Measurements from ENCODE around the gene SCRT2. TPM values are rescaled to one million over a fixed set of nuclear protein-coding genes. Genes with fewer than 3 reads are reported as not detected.

SCRT2 gene
- total and polyA plus RNA-seq, 2 of the 4 experiments (the other 2 are of a cell fraction), result not detected

- Histone ChIP-seq H3K23ac (ENCODE audit: low read depth, low read length) (no peak overlapping the region), H3K27me3 (ENCODE audit: control insufficient read depth, insufficient read depth, low read length) (peaks cover 2% of the 10 kb centered on the region; the same call in 1 of the 2 replicates), H3K9me1 (ENCODE audit: insufficient read depth, low read length) (no peaks in the 10 kb centered on the region), H2AK5ac (ENCODE audit: low read depth, low read length) (no peak overlapping the region), H2BK120ac (ENCODE audit: low read depth, low read length) (no peak overlapping the region), H2BK5ac (ENCODE audit: low read depth, low read length, poor library complexity, severe bottlenecking) (no peak overlapping the region), H4K5ac (ENCODE audit: low read depth, low read length) (no peak overlapping the region), H3K56ac (ENCODE audit: extremely low read depth, insufficient read depth, low read length) (no peak overlapping the region), H3K9me3 (ENCODE audit: control insufficient read depth, insufficient read depth, low read length) (no peaks in the 10 kb centered on the region), H4K91ac (ENCODE audit: insufficient read depth, low read depth, low read length) (no peak overlapping the region), H2AFZ (replicated peaks; ENCODE audit: low read length, poor library complexity) (no peak overlapping the region), H4K20me1 (ENCODE audit: insufficient read depth, low read length) (peaks cover 29% of the 10 kb centered on the region), H2BK15ac (ENCODE audit: low read depth, low read length) (no peak overlapping the region), H3K18ac (ENCODE audit: low read depth, low read length) (no peak overlapping the region), H3K36me3 (ENCODE audit: control insufficient read depth, insufficient read depth, low read length) (peaks cover 24% of the 10 kb centered on the region), H3K9ac (ENCODE audit: low read depth, low read length) (no peak overlapping the region), H4K8ac (ENCODE audit: low read depth in 2 of 2, low read length in 2 of 2) (no peak overlapping the region), H3K4ac (ENCODE audit: low read depth, low read length) (no peak overlapping the region), H3K4me1 (ENCODE audit: control insufficient read depth, insufficient read depth, low read length) (no peaks in the 10 kb centered on the region), H3K27ac (ENCODE audit: insufficient read depth, low read length) (no peak overlapping the region), H2AK9ac (replicated peaks; ENCODE audit: low read depth, low read length, poor library complexity) (no peak overlapping the region), H3K14ac (replicated peaks; ENCODE audit: low read depth, low read length) (no peak overlapping the region), H3K79me1 (ENCODE audit: low read depth in 1 of 2, low read length in 2 of 2) (peaks cover 23 to 27% of the 10 kb centered on the region in 2 experiments; a peak in 3 of 4 replicates), H3K4me2 (ENCODE audit: low read depth, low read length) (no peak overlapping the region), H3K4me3 (ENCODE audit: insufficient read depth, low read depth, low read length) (no peak overlapping the region), H2BK20ac (ENCODE audit: low read depth, low read length) (no peak overlapping the region)
- intact Hi-C loops (cut with micrococcal nuclease) (loop anchor here (1.0 to 5.0 kb wide), 3 partner anchors 84 to 291 kb away; no protein-coding TSS in a partner anchor), dilution Hi-C loops (cut with HindIII; ENCODE audit: low sequenced_read_pairs, unreplicated experiment) (no loop called here), in situ Hi-C loops (cut with MboI; ENCODE audit: low sequenced_read_pairs) (loop anchor here (5.0 kb wide), 1 partner anchor 83 kb away; no protein-coding TSS in a partner anchor)
- POLR2A ChIA-PET (ENCODE audit: unreplicated experiment), result no interaction called here
- DNase-seq, result no peak
- ATAC-seq (ENCODE audit: low read depth), result no peak
- 100% methylated on average over 1 of the region's 11 CpGs; no CpG with 5 or more reads in 1 of the 2 experiments for WGBS, 2 experiments (ENCODE audit: extremely low coverage in 2 of 2, insufficient read length in 1 of 2)
- TF ChIP-seq RCOR1 (IDR thresholded peaks at IDR 0.05; ENCODE audit: insufficient replicate concordance, low read length), result no peak
- no peak for TF ChIP-seq CHD1 (IDR thresholded peaks at IDR 0.05; ENCODE audit: low read depth, low read length)
- TF ChIP-seq USF2 (IDR thresholded peaks at IDR 0.05; ENCODE audit: low read depth, low read length), result no peak
- TF ChIP-seq MXI1 (IDR thresholded peaks at IDR 0.05; ENCODE audit: borderline replicate concordance, low read depth, low read length), result no peak
- TF ChIP-seq NFE2L2 (IDR thresholded peaks at IDR 0.05; ENCODE audit: low read depth, low read length), result no peak
- no peak for TF ChIP-seq ELK1 (IDR thresholded peaks at IDR 0.05; ENCODE audit: borderline replicate concordance, low read depth, low read length)
- TF ChIP-seq FOS (IDR thresholded peaks at IDR 0.05; ENCODE audit: low read depth, low read length), result no peak
- TF ChIP-seq MAZ (IDR thresholded peaks at IDR 0.05; ENCODE audit: borderline replicate concordance, low read depth, low read length), result no peak
- no peak for TF ChIP-seq SMC3 (IDR thresholded peaks at IDR 0.05; ENCODE audit: low read depth, low read length)
- TF ChIP-seq POLR2A (IDR thresholded peaks at IDR 0.05; ENCODE audit: low read depth, low read length), result no peak
- TF ChIP-seq CTCF (conservative IDR thresholded peaks at IDR 0.05; ENCODE audit: low read depth, low read length), result no peak
- CTCF ChIA-PET, result interaction anchor here (0.7 to 2.0 kb wide), 13 partner anchors 12 to 478 kb away, joined by 3 to 7 read pairs (median 4); partner anchors contain the start of genes CSNK2A1 and SCRT2
- no TSS peak for BruUV-seq (replicated peaks)
These were observed 30.8 kb downstream of the SCRT2 start for GRCh38 chr20:644692-645317.
